ENCODE measurements around the gene SELPLG. TPM values are rescaled to one million over a fixed set of nuclear protein-coding genes. Genes with fewer than 3 reads are reported as not detected.

Gene SELPLG
- total RNA-seq, 4 donors from 2014 or later, result 1.3 to 5.6 (median 3.0) TPM

- H3K4me3 ChIP-seq, result no peak overlapping the region
- no peaks in the 10 kb centered on the region for H3K9me3 ChIP-seq
- WGBS, result 89% methylated on average over 10 of the region's 10 CpGs
- H3K36me3 ChIP-seq, result no peaks in the 10 kb centered on the region
- H3K4me1 ChIP-seq, result peaks cover 6% of the 10 kb centered on the region
- TF ChIP-seq EP300 (IDR thresholded peaks at IDR 0.05), result no peak
- TF ChIP-seq, protein P1, sequence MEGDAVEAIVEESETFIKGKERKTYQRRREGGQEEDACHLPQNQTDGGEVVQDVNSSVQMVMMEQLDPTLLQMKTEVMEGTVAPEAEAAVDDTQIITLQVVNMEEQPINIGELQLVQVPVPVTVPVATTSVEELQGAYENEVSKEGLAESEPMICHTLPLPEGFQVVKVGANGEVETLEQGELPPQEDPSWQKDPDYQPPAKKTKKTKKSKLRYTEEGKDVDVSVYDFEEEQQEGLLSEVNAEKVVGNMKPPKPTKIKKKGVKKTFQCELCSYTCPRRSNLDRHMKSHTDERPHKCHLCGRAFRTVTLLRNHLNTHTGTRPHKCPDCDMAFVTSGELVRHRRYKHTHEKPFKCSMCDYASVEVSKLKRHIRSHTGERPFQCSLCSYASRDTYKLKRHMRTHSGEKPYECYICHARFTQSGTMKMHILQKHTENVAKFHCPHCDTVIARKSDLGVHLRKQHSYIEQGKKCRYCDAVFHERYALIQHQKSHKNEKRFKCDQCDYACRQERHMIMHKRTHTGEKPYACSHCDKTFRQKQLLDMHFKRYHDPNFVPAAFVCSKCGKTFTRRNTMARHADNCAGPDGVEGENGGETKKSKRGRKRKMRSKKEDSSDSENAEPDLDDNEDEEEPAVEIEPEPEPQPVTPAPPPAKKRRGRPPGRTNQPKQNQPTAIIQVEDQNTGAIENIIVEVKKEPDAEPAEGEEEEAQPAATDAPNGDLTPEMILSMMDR (IDR thresholded peaks at IDR 0.05), result no peak
- no peak for TF ChIP-seq POLR2A (IDR thresholded peaks at IDR 0.05)
- TF ChIP-seq POLR2AphosphoS5 (IDR thresholded peaks at IDR 0.05), result no peak
- no peak overlapping the region for H3K27ac ChIP-seq
- H3K27me3 ChIP-seq, result no peaks in the 10 kb centered on the region
- no peak for DNase-seq (ENCODE audit: low spot score in 2 of 2)
These were observed 25.6 kb downstream of the SELPLG start for GRCh38 chr12:108607981-108608600.

- WGBS, result 76% methylated on average over 8 of the region's 9 CpGs
These were observed 27.2 kb downstream of the SELPLG start for GRCh38 chr12:108606492-108606891.

GRCh38 chr12:108605690-108606406 is 27.8 kb downstream of the SELPLG start:
- no peak for TF ChIP-seq POLR2AphosphoS5 (IDR thresholded peaks at IDR 0.05)
- TF ChIP-seq, protein P1 (IDR thresholded peaks at IDR 0.05), result no peak
- no peak for TF ChIP-seq EP300 (IDR thresholded peaks at IDR 0.05)
- TF ChIP-seq POLR2A (IDR thresholded peaks at IDR 0.05), result no peak
- DNase-seq (ENCODE audit: low spot score in 2 of 2), result no peak
- Histone ChIP-seq H3K4me3 (no peak overlapping the region), H3K27ac (no peak overlapping the region), H3K9me3 (no peaks in the 10 kb centered on the region), H3K36me3 (no peaks in the 10 kb centered on the region), H3K4me1 (peaks cover 2% of the 10 kb centered on the region), H3K27me3 (no peaks in the 10 kb centered on the region)
- WGBS, result 77% methylated on average over 4 of the region's 4 CpGs

More at GRCh38 chr12:108606492-108606891, 27.2 kb downstream of the SELPLG start:
- H3K4me1 ChIP-seq, result peaks cover 2% of the 10 kb centered on the region
- TF ChIP-seq, protein P1 (IDR thresholded peaks at IDR 0.05), result no peak
- no peak for TF ChIP-seq POLR2A (IDR thresholded peaks at IDR 0.05)
- no peak for TF ChIP-seq EP300 (IDR thresholded peaks at IDR 0.05)
- no peak for TF ChIP-seq POLR2AphosphoS5 (IDR thresholded peaks at IDR 0.05)
- no peaks in the 10 kb centered on the region for H3K36me3 ChIP-seq
- no peaks in the 10 kb centered on the region for H3K9me3 ChIP-seq
- no peak overlapping the region for H3K4me3 ChIP-seq
- no peak overlapping the region for H3K27ac ChIP-seq
- no peak for DNase-seq (ENCODE audit: low spot score in 2 of 2)
- H3K27me3 ChIP-seq, result no peaks in the 10 kb centered on the region

DNA sequence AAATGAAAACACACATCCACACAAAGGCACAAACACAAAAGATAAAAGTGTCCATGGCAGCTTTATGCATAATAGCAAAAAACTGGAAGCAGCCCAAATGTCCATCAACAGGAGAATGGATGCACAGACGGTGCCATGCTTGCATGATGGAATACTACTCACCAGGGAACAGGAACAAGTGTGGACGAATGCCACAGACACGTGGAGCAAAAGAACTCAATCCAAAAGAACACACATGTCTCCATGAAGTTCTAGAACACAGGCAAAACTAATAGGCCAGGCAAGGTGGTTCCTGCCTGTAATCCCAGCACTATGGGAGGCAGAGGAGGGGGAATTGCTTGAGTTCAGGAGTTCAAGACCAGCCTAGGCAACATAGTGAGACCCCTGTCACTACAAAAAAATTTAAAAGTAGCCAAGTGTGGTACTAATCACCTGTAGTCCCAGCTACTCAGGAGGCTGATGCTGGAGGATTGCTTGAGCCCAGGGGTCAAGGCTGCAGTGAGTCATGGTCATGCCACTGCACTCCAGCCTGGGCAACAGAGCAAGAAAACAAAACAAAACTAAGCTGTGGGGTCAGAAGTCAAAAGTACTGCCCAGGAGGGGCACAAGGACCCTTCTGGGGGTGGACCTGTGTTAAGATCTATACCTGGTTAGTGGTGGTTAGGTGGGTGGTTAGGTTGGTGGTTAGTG is 28.5 kb downstream of the SELPLG start:
- no peak overlapping the region for H3K27ac ChIP-seq
- no peak for DNase-seq (ENCODE audit: low spot score in 2 of 2)
- no peaks in the 10 kb centered on the region for H3K27me3 ChIP-seq
- H3K4me1 ChIP-seq, result peaks cover 2% of the 10 kb centered on the region
- no peaks in the 10 kb centered on the region for H3K9me3 ChIP-seq
- no peak for TF ChIP-seq POLR2A (IDR thresholded peaks at IDR 0.05)
- TF ChIP-seq POLR2AphosphoS5 (IDR thresholded peaks at IDR 0.05), result no peak
- TF ChIP-seq, protein P1 (IDR thresholded peaks at IDR 0.05), result no peak
- TF ChIP-seq EP300 (IDR thresholded peaks at IDR 0.05), result no peak
- 60% methylated on average over 3 of the region's 3 CpGs for WGBS
- H3K36me3 ChIP-seq, result no peaks in the 10 kb centered on the region
- no peak overlapping the region for H3K4me3 ChIP-seq
